ENCODE measurements around the gene STRAP.

The STRAP gene, protein sequence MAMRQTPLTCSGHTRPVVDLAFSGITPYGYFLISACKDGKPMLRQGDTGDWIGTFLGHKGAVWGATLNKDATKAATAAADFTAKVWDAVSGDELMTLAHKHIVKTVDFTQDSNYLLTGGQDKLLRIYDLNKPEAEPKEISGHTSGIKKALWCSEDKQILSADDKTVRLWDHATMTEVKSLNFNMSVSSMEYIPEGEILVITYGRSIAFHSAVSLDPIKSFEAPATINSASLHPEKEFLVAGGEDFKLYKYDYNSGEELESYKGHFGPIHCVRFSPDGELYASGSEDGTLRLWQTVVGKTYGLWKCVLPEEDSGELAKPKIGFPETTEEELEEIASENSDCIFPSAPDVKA

GRCh38 chr12:15882118-15882971 lies at the start of gene STRAP:
TSS of gene STRAP (plus strand) at chr12:15882387. CDS start at chr12:15882708, 321 bp downstream.
- peak; percentile 90 to 95 (median 92) for DNase-seq (ENCODE audit: low read depth in 2 of 3, low spot score in 1 of 3)

- DNase-seq (ENCODE audit: low read depth in 2 of 3, low spot score in 1 of 3), result no peak
Observed at GRCh38 chr12:15834575-15834974, 47.6 kb upstream of the STRAP start.

GRCh38 chr12:15837141-15837790 lies 44.9 kb upstream of the STRAP start:
- no peak for DNase-seq (ENCODE audit: low read depth in 2 of 3, low spot score in 1 of 3)

DNA sequence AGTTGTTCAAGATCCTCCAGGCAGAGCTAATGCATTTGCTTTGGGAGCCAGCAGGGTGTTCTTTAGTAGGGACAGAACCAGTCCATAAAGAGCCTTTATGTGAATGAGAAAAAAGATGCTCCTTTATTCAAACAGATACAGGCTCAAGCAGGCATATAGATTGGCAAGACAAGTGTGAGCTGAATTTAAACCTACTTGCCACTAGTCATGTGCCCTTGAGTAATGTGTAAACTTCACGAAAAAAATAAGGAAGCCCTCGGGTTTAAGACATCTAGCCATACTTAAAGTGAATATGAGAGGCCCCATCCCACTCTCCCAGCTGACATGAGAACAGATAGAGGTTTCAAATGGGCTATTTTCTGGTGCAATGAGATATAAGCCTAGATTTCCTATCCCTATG lies 43.1 kb upstream of the STRAP start:
- no peak for DNase-seq (ENCODE audit: low read depth in 2 of 3, low spot score in 1 of 3)

DNA sequence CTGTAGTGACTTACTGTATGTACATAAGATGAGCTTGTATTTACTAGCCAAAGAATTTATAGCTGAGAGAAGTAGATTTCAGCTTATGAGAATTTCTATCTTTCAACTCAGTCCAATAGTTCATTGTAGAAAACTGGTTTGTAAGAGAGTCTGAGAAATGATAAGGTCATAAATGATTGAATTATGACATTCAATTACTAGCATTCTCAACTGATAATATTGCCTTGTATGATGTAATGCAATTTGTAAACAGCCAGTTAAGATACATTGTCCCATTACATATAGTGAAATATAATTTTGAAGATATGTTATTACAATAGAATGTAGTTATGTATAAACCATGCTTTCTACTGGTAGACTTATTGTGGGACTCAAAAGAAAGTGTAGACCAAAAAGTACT lies 42.5 kb upstream of the STRAP start:
- no peak for DNase-seq (ENCODE audit: low read depth in 2 of 3, low spot score in 1 of 3)

GRCh38 chr12:15842108-15842507 lies 40.1 kb upstream of the STRAP start:
- DNase-seq (ENCODE audit: low read depth in 2 of 3, low spot score in 1 of 3), result no peak

- DNase-seq (ENCODE audit: low read depth in 2 of 3, low spot score in 1 of 3), result no peak
Observed at GRCh38 chr12:15846887-15847286, 35.3 kb upstream of the STRAP start.

GRCh38 chr12:15848606-15849005 lies 33.6 kb upstream of the STRAP start:
- DNase-seq (ENCODE audit: low read depth in 2 of 3, low spot score in 1 of 3), result no peak

- no peak for DNase-seq (ENCODE audit: low read depth in 2 of 3, low spot score in 1 of 3)
Observed at GRCh38 chr12:15851045-15851620, 31.1 kb upstream of the STRAP start.

- DNase-seq (ENCODE audit: low read depth in 2 of 3, low spot score in 1 of 3), result no peak
Observed at GRCh38 chr12:15851919-15852318, 30.3 kb upstream of the STRAP start.

- DNase-seq (ENCODE audit: low read depth in 2 of 3, low spot score in 1 of 3), result no peak
Observed at GRCh38 chr12:15852383-15852782, 29.8 kb upstream of the STRAP start.

GRCh38 chr12:15853877-15854276 lies 28.3 kb upstream of the STRAP start:
- no peak for DNase-seq (ENCODE audit: low read depth in 2 of 3, low spot score in 1 of 3)

- DNase-seq (ENCODE audit: low read depth in 2 of 3, low spot score in 1 of 3), result no peak
Observed at GRCh38 chr12:15854916-15855315, 27.3 kb upstream of the STRAP start.

DNA sequence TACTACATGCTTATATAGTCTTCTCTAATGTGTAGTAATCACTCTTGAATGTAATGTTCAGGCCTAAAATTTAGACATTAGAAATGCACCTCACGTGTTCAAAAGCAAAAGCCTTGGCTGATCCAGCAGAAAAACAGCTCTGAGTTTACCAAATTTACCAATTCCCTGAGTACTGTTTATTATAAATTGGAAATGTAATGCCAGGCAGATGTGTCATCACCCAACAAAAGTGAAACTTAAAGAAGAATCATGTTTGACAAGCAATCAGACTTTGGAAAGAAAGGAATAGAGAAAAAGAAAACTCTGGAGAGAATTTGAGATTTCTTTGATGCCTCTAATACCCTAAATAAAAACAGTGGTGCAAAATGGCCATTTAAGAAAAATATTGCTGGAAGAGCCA lies 26.5 kb upstream of the STRAP start:
- DNase-seq (ENCODE audit: low read depth in 2 of 3, low spot score in 1 of 3), result no peak

DNA sequence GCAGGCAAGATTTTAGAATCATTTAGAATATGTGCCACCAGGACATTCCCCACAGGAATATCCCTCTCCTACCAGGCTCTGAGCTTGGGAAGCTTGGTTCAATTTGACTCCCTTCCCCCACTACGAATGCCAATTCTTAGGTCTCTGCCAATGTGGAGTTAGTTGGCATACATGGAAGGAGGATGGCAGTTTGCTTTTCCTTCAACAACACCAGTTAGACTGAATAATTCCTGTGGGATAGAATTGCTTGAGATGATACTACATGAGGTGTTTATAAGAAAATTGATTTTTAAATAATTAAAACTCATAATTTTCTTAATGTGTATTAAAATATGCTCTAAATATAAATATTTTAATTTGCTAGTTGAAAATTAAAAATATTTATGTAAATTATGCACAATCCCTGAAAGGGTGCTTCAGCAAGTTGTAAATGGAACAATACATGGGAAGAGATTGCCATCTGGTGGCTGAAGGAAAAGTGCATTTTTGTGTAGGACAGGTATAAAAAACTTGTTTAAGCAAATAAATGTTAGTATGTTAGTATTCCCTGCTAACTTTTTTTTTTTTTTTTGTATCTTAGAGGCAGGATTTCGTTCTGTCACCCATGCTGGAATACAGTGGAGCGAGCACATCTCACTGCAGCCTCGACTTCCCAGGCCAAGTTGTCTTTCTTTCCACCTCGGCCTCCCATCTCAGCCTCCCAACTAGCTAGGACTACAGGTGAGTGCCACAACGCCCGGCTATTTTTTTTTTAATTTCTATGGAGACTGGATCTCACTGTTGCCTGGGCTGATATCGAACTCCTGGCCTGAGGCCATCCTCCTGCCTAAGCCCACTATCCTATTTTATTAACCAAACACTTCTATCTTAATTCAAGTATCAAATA lies 25.8 kb upstream of the STRAP start:
- peak in 2 of 3 donors; percentile 5 to 66 for DNase-seq (ENCODE audit: low read depth in 2 of 3, low spot score in 1 of 3)

DNA sequence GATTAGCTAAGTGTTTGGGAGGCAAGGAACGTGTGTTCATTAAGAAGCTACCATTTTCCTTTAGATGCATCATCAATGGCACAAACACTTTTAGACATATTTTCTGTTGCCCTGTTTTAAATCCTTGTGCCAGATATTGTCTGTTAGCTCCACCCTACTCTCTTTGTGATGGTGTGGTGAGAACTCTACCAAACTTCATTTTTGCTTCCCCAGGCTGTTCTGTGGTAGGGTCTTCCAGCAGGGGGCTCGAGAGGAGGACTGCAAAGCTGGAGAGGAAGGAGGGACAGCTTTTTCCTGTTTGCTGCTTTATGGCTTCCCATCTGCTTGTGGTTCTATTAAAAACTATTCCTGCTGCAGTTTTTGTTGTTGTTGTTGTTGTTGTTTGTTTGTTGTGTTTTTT lies 23.8 kb upstream of the STRAP start:
- no peak for DNase-seq (ENCODE audit: low read depth in 2 of 3, low spot score in 1 of 3)

- DNase-seq (ENCODE audit: low read depth in 2 of 3, low spot score in 1 of 3), result no peak
Observed at GRCh38 chr12:15859116-15859515, 23.1 kb upstream of the STRAP start.

GRCh38 chr12:15861404-15861803 lies 20.8 kb upstream of the STRAP start:
- DNase-seq (ENCODE audit: low read depth in 2 of 3, low spot score in 1 of 3), result no peak

GRCh38 chr12:15862840-15863239 lies 19.3 kb upstream of the STRAP start:
- DNase-seq (ENCODE audit: low read depth in 2 of 3, low spot score in 1 of 3), result no peak

GRCh38 chr12:15863372-15863771 lies 18.8 kb upstream of the STRAP start:
- DNase-seq (ENCODE audit: low read depth in 2 of 3, low spot score in 1 of 3), result no peak
